OCI-LY1 (cell line): ENCODE results near the gene CYSLTR1.

Experiments
- CTCF ChIP-seq: fragments of 200-600 bp; sonication (generic), shearing (Covaris generic); IDR thresholded peaks from 2 replicates; pipeline ENCODE4 v1.5.1; 2017; ENCODE audit warnings: mild to moderate bottlenecking, antibody characterized with exemption, low read length, moderate library complexity, mixed read lengths
- EZH2 ChIP-seq: fragments of 200-600 bp; sonication (generic), shearing (Covaris generic); IDR thresholded peaks from 2 replicates; pipeline ENCODE4 v1.8.0; 2017; ENCODE audit warnings: borderline replicate concordance, mixed run types, mild to moderate bottlenecking, antibody characterized with exemption, low read length, moderate library complexity, mixed read lengths

GRCh38 chrX:78333521-78333920 is 6.1 kb upstream of the CYSLTR1 start:
- TF ChIP-seq CTCF (no peak), EZH2 (no peak)
